ENCODE data around the gene PHTF1.

The PHTF1 gene

DNA sequence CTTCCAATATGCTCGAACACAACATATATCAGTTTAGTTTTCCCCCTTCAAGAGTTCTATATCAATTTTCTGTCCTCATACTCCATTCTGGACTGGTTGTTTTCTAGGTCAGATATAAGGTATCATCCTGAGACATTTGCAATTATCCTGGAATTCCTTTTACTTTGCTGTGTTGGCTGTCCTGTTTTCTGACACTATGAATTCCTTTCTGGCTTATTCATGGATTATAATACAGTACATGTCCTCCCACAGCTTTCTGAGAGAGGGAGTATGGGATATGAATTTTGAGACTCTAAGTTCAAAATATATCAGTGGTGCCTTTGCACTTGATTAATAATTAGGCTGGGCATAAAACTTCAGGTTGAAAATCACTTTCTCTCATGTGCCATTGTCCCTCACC, 11.9 kb downstream of the PHTF1 start:
- no peak for TF ChIP-seq TAF1 (IDR thresholded peaks at IDR 0.05; ENCODE audit: borderline replicate concordance, insufficient read depth, low read length)
- TF ChIP-seq, protein P1, sequence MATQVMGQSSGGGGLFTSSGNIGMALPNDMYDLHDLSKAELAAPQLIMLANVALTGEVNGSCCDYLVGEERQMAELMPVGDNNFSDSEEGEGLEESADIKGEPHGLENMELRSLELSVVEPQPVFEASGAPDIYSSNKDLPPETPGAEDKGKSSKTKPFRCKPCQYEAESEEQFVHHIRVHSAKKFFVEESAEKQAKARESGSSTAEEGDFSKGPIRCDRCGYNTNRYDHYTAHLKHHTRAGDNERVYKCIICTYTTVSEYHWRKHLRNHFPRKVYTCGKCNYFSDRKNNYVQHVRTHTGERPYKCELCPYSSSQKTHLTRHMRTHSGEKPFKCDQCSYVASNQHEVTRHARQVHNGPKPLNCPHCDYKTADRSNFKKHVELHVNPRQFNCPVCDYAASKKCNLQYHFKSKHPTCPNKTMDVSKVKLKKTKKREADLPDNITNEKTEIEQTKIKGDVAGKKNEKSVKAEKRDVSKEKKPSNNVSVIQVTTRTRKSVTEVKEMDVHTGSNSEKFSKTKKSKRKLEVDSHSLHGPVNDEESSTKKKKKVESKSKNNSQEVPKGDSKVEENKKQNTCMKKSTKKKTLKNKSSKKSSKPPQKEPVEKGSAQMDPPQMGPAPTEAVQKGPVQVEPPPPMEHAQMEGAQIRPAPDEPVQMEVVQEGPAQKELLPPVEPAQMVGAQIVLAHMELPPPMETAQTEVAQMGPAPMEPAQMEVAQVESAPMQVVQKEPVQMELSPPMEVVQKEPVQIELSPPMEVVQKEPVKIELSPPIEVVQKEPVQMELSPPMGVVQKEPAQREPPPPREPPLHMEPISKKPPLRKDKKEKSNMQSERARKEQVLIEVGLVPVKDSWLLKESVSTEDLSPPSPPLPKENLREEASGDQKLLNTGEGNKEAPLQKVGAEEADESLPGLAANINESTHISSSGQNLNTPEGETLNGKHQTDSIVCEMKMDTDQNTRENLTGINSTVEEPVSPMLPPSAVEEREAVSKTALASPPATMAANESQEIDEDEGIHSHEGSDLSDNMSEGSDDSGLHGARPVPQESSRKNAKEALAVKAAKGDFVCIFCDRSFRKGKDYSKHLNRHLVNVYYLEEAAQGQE (IDR thresholded peaks at IDR 0.05; ENCODE audit: insufficient read depth in 1 of 2, low read depth in 2 of 2, low read length in 2 of 2) = no peak
- no peak for TF ChIP-seq SIN3A (IDR thresholded peaks at IDR 0.05; ENCODE audit: borderline replicate concordance, insufficient read depth, low read length)
- no peak for TF ChIP-seq FOXP2 (optimal IDR thresholded peaks at IDR 0.05; ENCODE audit: borderline replicate concordance, extremely low read depth, extremely low read length, insufficient read depth)
- no peak for TF ChIP-seq POLR2AphosphoS5 (IDR thresholded peaks at IDR 0.05; ENCODE audit: low read depth, low read length)

DNA sequence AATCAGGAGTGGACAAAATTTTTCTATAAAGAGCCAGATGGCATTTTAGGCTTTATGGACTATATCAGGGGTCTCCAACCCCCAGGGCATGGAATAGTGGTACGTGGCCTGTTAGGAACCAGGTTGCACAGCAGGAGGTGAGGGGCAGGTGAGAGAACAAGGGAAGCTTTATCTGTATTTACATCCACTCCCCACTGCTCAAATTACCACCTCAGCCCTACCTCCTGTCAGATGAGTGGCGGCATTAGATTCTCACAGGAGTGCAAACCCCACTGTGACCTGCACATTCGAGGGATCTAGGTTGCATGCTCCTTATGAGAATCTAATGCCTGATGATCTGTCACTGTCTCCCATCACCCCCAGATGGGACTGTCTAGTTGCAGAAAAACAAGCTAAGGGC, 13.9 kb downstream of the PHTF1 start:
- TF ChIP-seq, protein P1 (IDR thresholded peaks at IDR 0.05; ENCODE audit: insufficient read depth in 1 of 2, low read depth in 2 of 2, low read length in 2 of 2) = no peak
- TF ChIP-seq POLR2AphosphoS5 (IDR thresholded peaks at IDR 0.05; ENCODE audit: low read depth, low read length) (no peak), SIN3A (IDR thresholded peaks at IDR 0.05; ENCODE audit: borderline replicate concordance, insufficient read depth, low read length) (no peak), FOXP2 (optimal IDR thresholded peaks at IDR 0.05; ENCODE audit: borderline replicate concordance, extremely low read depth, extremely low read length, insufficient read depth) (no peak), TAF1 (IDR thresholded peaks at IDR 0.05; ENCODE audit: borderline replicate concordance, insufficient read depth, low read length) (no peak)

DNA sequence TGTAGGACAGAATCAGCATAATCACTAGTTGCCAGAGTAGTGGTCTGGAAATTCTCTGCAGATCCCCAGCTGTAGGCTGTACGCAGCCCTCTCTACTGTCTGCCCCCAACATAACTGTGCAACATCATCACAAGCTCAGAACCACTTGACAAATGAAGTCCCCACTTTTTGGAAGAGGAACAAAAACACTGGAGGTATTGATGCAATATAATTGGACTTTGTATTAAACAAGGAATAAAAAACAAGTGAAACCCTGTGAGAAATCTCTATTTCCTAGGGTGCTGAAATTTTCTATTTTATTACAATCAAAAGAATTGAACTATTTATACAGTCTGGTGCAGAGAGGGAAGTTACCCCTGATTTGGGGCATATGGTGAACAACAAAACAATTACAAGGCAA, 15.2 kb downstream of the PHTF1 start:
- TF ChIP-seq SIN3A (IDR thresholded peaks at IDR 0.05; ENCODE audit: borderline replicate concordance, insufficient read depth, low read length) (no peak), POLR2AphosphoS5 (IDR thresholded peaks at IDR 0.05; ENCODE audit: low read depth, low read length) (no peak), FOXP2 (optimal IDR thresholded peaks at IDR 0.05; ENCODE audit: borderline replicate concordance, extremely low read depth, extremely low read length, insufficient read depth) (no peak), TAF1 (IDR thresholded peaks at IDR 0.05; ENCODE audit: borderline replicate concordance, insufficient read depth, low read length) (no peak)
- TF ChIP-seq, protein P1 (IDR thresholded peaks at IDR 0.05; ENCODE audit: insufficient read depth in 1 of 2, low read depth in 2 of 2, low read length in 2 of 2) = no peak

DNA sequence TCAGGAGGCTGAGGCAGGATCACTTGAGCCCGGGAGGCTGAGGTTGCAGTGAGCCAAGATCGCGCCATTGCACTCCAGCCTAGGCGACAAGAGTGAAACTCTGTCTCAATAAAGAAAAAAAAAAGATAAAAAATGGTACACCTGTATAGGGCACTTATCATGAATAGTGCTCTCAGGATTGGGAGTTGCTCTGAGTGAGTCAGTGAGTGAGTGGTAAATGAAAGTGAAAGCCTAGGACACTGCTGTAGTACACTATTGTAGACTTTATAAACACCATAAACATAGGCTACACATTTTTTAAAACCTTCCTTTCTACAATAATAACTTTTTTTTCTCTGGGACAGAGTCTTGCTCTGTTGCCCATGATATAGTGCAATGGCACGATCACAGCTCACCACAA, 16.8 kb downstream of the PHTF1 start:
- TF ChIP-seq SIN3A (IDR thresholded peaks at IDR 0.05; ENCODE audit: borderline replicate concordance, insufficient read depth, low read length) = no peak
- no peak for TF ChIP-seq FOXP2 (optimal IDR thresholded peaks at IDR 0.05; ENCODE audit: borderline replicate concordance, extremely low read depth, extremely low read length, insufficient read depth)
- TF ChIP-seq POLR2AphosphoS5 (IDR thresholded peaks at IDR 0.05; ENCODE audit: low read depth, low read length) = no peak
- no peak for TF ChIP-seq TAF1 (IDR thresholded peaks at IDR 0.05; ENCODE audit: borderline replicate concordance, insufficient read depth, low read length)
- TF ChIP-seq, protein P1 (IDR thresholded peaks at IDR 0.05; ENCODE audit: insufficient read depth in 1 of 2, low read depth in 2 of 2, low read length in 2 of 2) = no peak
